CD1c-positive myeloid dendritic cell (primary cell): ENCODE results near the gene LGALS16.
"Not testable (repeated sequence)": the region's sequence is repeated elsewhere in the genome, so short reads cannot be mapped to it uniquely, and the experiment has no call there.

ENCODE experiments used
- DNase-seq: peaks from one replicate; pipeline ENCODE4 v3.0.0-alpha.2; 2016; ENCODE audit errors: extremely low spot score

The LGALS16 gene, protein sequence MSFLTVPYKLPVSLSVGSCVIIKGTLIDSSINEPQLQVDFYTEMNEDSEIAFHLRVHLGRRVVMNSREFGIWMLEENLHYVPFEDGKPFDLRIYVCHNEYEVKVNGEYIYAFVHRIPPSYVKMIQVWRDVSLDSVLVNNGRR

DNA sequence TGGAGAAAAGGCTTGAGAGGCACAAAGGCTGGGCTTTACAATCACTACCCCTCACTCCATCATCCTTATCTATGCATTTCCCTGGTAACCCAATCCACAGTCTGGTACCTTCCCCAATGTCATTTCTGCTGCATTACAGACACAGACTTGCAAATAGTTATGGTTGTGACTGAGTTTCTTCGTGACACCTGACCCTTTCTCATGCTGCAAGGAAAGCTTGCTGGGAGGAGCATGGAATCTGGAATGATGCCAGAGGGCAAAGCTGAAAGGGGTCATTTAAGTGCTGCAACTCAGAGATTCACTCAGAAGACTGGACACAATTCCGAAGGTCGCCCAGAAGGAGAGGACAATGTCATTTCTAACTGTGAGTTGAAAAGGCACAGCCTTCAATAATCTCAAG is at the start of gene LGALS16:
LGALS16 (plus strand) TSS at position 301 of the 400 bp plus-strand sequence; CDS start at position 350, 49 bp downstream.
- no peak for DNase-seq

DNA sequence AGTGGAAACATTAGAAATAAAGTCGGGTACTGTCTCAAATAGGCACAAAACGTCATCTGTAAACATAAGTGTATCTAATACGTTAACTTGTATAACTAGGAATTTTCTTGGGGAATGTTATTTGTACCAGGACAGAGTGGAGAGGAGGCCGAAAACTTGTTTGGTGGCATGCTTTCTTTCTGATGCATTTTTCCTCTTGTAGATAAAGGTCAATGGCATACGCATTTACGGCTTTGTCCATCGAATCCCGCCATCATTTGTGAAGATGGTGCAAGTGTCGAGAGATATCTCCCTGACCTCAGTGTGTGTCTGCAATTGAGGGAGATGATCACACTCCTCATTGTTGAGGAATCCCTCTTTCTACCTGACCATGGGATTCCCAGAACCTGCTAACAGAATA is 48.7 kb upstream of the LGALS16 start:
- no peak for DNase-seq

DNA sequence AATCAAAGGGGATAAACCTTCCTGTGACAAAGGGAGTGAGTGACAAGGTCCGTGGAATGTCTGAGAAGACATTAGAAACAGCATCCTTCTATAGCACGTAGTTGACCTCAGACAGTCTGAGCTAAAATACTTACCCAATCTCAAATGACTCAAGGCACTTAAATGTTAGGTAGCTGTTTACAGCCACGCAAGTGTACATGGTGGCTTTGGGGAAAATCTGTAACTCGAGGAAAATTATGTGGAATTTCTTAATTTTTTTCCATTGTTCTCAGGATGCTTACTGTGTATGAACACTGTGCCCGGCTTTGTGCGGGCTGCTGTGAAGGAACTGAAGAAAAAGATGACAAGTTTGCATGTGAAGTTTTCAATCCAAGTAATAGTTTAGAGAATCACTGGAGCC is 48.2 kb upstream of the LGALS16 start:
- DNase-seq = no peak

DNA sequence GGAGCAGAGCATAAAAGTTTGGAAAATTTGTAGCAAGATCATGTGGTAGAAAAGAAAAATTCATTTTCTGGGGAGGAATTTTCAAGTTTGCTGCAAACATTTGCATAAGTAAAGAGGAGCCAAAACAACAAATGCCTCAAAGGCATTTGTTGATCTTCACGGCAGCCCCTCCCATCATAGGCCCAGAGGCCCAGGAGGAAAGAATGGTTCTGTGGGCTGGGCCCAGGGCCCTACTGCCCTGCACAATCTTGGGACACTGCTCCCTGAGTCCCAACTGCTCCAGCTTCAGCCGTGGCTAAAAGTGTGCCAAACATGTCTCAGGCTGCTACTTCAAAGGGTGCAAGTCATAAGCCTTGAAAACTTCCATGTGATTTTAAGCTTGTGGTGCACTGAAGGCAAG is 42.1 kb upstream of the LGALS16 start:
- no peak for DNase-seq

DNA sequence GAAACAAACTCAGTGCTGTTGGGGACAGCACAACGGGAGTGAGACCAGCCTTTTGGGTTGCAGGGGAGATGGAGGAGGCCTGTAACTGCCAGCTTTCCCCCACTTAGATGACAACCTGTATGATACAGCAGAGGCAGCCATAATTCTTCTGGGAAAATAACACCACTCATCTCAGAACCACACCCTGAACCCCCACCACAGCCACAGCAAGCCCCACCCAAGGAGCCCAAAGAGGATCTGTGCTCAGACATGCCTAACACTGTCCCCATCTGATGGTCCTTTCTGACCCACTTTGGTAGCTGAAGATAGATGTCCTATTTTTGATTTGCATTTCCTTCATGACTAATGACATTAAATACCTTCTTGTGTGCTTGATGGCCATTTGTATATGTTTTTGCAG is 38.0 kb upstream of the LGALS16 start:
- DNase-seq = no peak

DNA sequence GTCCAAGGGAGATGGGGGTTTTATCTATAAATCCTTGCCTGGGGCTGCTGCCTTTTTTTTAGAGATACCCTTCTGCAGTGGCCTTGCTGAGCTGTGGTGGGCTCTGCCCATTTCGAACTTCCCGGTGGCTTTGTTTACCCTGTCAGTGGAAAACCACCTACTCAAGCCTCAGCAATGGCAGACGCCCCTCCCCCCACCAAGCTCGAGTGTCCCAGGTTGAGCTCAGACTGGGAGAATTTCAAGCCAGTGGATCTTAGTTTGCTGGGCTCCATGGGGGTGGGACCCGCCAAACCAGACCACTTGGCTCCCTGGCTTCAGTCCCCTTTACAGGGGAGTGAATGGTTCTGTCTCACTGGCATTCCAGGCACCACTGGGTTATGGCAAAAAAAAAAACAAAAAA is 31.8 kb upstream of the LGALS16 start:
- no peak for DNase-seq

DNA sequence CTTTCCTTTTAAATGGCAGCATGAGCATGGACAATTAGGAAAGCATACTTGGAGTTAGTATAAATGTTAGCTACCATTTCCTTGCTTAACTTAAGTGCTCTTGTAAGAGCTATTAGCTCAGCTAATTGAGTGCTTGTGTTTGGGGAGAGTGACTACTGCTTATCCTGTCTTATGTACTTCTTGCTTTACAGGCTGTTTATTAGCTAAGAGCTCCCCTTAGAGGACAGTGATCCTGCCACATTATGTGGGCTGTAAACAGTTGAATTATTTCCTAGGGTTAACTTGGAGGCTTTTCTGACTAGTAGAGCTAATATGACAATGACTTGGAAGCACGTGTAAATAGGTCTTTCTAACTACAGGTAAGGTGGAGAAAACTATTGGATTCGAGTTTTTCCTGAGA is 28.1 kb upstream of the LGALS16 start:
- DNase-seq = peak; percentile 1

DNA sequence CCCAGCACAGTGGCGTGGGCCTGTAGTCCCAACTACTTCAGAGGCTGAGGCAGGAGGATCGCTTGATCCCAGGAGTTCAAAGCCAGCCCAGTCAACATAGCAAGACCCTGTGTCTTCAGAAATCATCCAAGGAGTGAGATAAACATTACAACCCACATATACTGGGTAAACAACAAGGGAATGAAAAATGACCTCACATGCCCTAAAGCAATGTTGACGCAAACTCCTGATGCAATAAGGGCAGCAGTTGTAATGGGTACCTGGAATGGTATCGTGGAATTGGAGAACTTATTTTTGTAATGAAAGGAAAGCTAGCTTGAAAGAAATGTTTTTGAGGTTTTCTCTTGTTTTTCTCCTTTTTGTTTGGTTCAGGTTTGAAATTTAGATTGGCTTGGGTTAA is 24.5 kb upstream of the LGALS16 start:
- DNase-seq = no peak

DNA sequence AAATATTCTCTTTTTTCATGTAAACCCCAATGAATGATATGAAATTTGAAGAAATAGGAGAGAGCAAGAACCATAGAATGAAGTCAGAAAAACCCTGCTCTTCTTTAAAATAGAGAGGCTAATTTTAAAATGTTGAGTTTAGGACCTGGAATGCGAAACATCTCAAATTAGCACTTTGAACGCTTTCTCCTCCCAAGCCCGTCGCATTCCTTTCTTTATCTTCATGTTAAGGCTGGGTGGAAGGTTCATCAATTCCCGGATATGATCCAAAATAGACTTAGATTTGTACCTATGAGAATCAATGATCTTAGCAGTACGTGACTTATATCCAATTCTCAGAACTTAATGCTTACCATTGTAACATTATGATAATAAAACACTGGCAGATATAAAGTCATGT is 24.1 kb upstream of the LGALS16 start:
- DNase-seq = no peak

DNA sequence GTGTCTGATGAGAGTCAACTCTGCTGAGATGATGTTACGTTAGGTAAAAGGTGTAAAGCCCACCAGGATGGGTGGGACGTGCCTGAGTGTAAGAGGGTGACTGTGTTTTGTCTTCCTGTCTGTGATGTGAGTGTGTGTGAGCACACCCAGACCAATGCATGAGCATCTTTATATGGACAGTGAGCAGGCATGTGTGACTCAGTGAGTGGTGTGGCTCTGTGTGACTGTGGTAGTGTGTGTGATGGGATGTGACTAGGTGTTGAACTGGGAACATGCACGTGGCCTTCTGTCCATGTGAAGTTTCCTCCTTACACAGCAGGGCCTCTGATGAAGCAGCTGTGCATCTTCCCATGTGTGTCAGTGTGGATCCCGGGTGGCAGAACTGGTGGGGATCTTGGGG is 17.8 kb upstream of the LGALS16 start:
- DNase-seq = no peak

DNA sequence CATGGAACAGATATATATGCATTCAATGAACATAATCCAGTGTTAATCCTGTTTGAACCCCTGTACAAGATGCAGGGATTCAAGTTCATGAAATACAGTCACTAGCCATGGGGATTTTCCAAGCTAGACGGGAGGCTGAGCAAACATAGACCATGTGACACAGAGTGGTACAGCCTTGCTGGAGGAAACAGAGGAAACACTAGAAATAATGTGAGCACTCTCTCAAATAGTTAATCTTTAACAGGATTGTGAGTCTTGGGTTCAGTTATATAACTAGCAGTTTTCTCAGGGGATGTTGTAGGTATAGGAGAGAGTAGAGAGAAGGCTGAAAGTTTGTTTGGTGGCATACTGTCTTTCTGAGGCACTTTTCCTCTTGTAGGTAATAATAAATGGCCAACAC is 13.9 kb upstream of the LGALS16 start:
- no peak for DNase-seq

DNA sequence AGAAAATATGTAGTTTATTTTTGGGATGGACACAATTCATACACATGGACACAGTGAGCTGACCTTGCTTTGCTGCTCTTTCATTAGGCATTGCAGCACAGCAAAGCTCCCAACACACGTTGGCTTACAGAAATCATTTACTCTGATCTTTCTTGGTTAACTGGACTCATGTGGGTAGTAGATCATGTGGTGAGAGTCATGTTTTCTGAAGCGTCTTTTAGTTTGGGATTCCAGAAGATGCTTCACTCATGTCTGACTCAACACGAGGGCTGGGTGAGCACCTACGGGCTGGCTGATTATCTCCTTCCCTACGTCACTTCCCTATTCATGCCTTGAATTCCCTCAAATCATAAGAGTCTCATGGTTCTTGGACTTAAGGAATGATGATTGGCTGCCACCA is 12.1 kb upstream of the LGALS16 start:
- DNase-seq = no peak

DNA sequence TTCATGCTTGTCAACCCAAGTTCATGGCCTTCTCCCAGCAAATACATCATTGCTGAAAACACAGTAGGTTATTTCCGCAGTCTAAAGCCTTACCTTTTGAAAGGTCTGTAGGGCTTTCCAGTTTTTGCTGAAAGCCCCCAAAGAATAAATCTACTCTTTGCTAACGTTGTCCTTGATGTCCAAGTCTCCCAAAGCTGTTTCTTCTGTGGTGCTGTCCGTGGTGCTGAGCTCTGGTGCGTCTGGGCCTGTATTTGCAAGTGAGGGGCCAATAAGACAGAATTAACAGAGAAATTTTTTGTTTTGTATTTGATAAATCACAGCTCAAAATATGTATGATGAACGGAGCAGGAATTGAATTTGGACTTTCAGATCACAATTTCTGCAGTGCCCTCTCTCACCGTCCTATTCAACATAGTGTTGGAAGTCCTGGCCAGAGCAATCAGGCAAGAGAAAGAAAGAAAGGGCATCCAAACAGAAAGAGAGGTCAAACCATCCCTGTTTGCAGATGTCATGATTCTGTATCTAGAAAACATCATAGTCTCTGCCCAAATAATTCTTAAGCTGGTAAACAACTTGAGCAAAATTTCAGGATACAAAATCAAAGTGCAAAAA is 9.8 kb upstream of the LGALS16 start:
- DNase-seq = no peak

DNA sequence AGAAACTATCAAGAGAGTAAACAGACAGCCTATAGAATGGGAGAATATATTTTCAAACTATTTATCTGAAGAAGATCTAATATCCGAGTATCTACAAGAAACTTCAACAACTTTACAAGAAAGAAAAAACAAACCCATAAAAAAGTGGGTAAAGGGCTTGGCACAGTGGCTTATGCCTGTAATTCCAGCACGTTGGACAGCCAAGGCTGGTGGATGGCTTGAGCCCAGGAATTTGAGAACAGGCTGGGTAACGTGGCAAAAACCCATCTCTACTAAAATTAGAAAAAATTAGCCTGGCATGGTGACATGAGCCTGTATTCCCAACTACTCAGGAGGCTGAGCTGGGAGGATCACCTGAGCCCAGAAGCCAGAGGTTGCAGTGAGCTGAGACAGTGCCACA is 7.8 kb upstream of the LGALS16 start:
- no peak for DNase-seq

DNA sequence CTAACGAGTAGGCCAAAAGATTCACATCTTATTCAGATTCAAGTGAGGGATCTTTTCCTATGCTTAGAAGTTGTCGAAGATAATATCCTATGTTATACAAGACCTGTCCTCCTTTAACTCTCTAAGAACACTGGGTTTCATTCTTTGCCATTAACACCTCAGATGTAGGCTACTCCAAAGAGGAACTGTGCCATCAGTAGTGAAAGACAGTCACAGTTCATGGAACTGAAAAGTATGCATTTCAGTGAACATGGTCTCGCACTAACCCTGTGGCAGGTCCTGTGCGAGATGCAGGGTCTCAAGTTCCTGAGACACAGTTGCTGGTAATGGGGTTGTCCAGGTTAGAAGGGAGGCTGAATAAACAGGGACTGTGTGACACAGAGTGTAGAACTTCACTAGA is 4.1 kb downstream of the LGALS16 start:
- no peak for DNase-seq

DNA sequence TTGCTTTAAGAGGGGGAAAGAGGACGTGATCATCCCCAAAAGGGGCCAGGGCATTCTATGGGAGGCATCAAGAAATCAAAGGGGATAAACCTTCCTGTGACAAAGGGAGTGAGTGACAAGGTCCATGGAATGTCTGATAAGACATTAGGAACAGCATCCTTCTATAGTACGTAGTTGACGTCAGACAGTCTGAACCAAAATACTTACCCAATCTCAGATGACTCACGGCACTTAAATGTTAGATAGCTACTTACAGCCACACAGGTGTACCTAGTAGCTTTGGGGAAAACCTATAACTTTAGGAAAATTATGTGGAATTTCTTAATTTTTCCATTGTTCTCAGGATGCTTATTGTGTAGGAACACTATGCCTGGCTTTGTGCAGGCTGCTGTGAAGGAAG is 4.9 kb downstream of the LGALS16 start:
- DNase-seq = no peak

DNA sequence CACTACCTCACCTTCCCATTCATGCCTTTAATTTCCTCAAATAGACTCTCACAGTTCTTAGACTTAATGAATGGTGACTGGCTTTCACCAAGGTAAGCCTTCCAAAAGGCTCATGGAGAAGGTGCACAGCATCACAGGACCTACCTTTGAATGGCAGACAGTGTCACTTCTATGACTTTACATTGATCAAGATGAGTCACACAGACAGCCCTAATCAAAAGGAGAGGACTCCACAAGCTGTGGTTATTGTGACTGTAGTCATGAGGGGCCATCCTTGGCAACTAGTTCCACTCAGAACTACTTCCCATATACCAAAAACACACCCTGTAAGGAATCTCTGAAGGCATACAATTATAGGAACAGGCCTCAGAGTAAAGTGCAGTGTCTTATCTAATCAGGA is 5.9 kb downstream of the LGALS16 start:
- DNase-seq = no peak

DNA sequence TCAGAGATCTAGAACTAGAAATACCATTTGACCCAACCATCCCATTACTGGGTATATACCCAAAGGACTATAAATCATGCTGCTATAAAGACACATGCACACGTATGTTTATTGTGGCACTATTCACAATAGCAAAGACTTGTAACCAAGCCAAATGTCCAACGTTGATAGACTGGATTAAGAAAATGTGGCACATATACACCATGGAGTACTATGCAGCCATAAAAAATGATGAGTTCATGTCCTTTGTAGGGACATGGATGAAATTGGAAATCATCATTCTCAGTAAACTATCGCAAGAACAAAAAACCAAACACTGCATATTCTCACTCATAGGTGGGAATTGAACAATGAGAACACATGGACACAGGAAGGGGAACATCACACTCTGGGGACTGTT is 14.1 kb downstream of the LGALS16 start:
- DNase-seq = not testable (repeated sequence)

DNA sequence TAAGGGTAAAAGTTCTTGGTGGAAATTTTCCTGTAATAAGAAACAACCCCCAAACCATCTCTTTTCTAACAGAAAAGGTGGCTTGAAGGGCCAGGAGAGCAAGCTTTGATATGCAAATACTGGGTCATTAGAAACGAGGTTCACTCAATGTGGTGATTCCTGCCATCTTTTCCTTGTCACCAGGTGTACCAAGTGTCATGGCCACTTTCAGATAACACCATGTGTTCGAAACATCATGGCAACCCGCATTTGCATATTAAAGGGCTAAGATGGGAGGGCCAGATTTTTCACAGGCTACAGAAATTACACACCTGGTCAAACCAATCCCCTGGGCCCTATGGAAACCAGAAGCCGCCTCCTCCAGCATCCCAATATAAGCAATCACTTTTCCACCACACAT is 15.3 kb downstream of the LGALS16 start:
- no peak for DNase-seq

DNA sequence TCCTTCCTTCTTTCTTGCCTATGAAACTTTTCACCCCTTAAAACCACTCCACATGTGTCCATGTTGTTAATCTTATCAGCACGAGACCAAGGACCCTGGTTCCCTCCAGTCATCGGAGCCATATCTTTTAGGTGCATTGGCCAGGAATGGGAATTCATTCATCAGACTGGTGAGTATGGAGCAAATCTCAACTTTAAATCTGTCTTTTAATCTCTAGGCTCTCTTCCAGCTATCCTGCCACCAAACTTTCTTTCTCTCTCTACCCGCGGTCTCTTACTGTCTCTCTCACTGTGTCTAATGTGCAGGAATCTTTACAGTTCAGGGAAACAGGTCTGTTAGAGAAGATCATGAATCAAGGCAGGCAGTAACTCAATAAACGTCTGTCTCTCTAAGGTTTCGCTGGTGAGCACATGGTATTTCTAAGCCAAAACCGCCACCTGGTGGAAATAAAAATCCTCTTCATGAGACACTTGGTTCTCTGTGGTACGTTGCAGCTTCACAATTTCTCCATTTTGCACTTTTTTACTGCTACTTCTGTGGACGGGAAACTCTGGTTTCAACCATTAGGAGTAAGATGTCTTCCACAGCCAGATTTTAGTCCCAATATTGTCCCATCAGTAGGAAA is 16.1 kb downstream of the LGALS16 start:
- DNase-seq = peak; percentile 75

DNA sequence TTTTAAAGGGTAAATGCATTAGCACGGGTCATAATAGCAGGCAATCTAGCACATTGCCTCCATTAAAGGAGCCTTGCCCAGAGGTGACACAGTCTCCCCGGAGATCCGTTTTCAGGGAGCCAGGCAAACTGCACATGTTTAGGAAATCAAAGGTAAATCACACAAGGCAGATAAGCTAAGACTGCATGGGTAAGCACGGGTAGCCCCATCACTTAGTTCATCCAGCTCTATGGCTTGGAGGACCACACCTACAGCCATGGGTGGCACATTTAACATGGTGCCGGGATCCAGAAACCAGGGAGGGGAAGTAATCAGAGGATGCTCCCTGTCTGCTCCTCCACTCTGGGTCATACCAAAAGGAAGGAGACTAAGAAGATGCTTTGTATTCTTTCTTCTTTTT is 16.8 kb downstream of the LGALS16 start:
- no peak for DNase-seq

DNA sequence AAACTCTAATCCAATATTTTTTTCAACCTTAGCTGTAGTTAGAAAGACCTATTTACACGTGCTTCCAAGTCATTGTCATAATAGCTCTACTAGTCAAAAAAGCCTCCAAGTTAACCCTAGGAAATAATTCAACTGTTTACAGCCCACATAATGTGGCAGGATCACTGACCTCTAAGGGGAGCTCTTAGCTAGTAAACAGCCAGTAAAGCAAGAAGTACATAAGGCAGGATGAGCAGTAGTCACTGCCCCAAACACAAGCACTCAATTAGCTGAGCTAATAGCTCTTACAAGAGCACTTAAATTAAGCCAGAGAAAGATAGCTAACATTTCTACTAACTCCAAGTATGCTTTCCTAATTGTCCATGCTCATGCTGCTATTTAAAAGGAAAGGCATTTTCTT is 18.1 kb downstream of the LGALS16 start:
- not testable (repeated sequence) for DNase-seq

DNA sequence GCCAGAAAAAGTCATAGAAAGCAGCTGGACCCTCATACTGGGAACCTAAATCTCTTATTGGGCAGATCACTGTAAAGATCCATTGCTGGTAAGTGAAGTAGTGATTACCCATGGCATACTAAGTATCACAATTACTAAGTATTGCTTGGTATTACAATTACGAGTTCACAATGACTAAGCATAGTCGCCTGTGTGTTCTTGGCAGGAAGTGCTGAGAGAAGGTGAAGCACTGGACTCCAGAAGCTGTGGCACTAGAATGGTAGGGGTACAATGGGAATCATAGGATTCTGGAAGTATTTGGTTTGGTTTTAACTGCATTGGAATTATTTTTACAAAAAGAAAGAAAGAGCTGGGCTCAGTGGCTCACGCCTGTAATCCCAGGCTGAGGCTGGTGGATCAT is 20.3 kb downstream of the LGALS16 start:
- DNase-seq = no peak
